GM08714 (cell line): ENCODE results near the gene CALM3.

Source experiments
- H3K4me3 ChIP-seq: fragments of 200-500 bp; sonication (Bioruptor generic); 2 replicates; pipeline ENCODE4 v1.5.1; 2014; ENCODE audit warnings: mild to moderate bottlenecking, low read length, inconsistent platforms
- ZNF274 ChIP-seq: IDR thresholded peaks from 2 replicates; pipeline ENCODE4 v1.6.1; 2012; ENCODE audit warnings: mild to moderate bottlenecking, low read depth, low read length

Gene CALM3

DNA sequence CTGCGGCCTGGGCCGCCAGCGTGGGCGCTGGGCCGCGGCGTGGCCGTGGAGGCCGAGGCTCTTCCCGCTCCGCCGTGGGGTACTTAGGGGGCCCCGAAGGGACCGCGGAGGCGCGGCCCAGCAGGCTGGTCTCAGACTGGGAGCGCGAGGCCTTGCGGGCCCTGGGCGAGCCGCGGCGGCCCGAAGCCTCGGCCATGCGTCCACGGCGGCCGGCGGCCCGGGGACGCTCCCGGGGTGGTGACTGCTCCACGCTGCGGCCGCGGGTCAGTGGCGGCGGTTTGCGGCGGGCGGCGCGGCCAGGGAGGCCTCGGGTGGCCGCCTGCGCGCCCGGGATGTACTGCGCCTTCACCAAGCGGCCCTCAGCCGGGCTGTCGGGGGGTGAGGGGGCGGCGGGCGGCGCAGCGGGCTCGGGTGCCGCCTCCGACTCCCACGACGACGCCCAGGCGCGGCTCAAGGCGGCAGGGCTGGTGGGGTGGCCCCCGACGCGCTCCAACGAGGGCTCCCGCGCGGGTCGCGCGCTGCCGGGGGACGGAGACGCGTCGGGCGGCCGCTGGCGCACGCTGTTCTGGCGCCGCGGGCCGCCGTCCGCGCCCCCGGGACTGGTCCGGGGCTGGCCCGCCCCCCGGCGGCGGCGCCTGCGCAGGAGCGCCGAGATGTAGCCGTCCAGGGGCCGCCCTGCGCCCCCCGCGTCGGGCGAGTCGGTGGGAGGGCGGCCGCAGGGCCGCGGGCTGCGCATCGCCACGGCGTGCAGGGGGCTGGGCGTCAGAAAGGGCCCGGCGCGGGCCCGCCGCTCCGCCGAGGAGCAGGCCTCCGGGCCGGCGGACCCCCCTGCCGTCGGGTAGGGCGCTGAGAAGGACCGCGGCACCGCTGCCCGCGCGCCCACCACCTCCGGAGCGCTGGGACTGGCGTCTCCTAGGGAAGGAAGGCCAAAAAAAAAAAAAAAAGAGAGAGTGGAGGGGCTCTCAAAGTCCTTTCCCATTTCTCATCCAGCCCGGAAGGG, 48.1 kb downstream of the CALM3 start:
- H3K4me3 ChIP-seq = no peak overlapping the region
- TF ChIP-seq ZNF274 = no peak

DNA sequence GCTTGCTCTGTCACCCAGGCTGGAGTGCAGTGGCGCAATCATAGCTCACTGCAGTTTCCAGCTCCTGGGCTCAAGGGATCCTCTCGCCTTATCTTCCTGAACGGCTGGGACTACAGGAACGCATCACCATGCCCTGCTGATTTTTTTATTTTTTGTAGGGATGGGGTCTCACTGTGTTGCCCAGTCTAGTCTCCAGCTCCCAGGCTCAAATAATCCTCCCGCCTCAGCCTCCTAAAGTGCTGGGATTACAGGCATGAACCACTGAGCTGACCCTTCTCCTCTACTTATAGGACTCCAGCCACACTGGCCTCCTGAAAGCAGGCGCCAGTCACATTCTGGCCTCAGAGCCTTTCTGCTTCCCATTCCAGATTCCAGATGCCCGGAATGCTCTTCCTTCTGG, 49.3 kb downstream of the CALM3 start:
- TF ChIP-seq ZNF274 = no peak
- H3K4me3 ChIP-seq = no peak overlapping the region

DNA sequence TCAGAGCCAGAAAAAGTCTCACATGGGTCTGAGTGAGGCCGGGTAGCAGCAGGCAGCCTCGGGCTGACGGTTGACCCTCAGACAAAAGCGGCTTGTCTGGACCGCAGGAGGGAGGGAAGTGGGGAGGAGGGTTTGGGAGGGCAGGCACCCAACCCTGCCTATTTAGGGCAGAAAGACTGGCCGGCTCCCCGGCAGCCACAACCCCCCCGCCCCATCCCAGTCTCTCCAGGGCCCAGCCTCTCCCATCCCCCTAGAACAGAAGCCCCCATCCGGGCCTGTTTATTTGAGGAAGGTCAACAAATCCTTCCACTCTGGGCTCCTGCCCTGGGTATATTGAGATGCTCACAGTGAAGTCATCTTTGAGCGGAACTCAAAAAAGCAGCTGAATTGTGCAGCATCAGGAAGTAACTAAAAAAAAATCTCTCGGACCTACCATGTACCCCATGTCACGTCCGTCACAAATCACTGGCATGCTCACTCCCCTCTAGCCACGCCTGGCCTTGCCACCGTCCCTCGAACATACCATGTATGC, 53.6 kb downstream of the CALM3 start:
- TF ChIP-seq ZNF274 = no peak
- no peak overlapping the region for H3K4me3 ChIP-seq

DNA sequence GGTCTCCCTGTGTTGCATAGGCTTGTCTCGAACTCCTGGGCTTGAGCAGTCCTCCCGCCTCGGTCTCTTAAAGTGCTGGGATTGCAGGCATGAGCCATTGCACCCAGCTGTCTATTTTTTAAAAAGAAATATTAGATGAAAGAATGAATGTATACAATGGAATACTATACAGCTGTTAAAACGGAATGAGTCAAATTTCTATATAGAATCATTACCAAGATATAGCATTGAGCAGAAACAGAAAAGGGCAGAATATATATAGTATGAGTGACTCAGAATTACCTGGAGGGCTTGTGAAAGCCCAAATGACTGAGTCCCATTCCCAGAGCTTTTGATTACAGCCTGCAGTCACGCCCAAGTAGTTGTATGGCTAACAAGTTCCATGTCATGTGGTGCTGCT, 55.4 kb downstream of the CALM3 start:
- H3K4me3 ChIP-seq = no peak overlapping the region
- no peak for TF ChIP-seq ZNF274

DNA sequence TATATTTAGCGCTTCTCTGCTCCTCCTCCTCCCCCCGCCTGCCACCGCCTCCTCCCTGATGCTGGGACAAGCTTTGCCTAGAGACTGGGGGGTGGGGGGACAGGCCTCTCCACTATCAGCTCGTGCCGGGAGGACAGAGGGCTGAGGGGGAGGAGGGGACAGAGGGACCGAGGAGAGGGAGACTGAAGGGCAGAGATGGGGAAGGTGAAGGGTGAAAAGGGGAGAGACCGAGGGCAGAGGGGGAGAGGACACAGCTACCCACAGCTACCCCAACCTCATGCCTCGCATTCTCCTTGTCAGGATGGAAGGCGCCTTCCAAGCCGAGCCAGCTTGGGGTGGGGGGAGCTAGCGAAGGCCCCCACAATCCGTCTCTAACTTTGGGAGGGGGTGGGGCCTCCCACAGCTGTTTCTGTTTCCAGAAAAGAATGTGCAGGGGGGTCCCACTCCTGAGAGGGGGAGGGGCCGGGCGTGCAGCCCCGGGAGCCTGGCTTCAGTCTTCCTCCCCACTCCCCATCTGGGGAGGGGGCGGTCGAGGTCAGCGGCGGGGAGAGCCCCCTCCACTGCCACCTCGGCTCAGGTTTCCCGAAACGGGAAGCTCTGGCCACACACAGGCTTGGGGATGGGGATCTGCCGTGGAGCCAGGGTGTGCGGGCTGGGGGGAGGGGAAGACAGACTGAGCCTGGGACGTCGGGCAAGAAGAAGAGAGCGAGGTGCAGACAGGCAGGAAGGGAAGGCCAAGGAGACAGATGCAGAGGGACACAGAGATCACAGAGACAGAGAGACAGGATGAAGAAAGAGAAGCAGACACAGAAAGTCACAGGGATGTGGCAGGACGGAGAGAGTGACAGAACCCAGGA, 58.2 kb downstream of the CALM3 start:
- H3K4me3 ChIP-seq = no peak overlapping the region
- no peak for TF ChIP-seq ZNF274

- no peak for TF ChIP-seq ZNF274
Measured at GRCh38 chr19:46660008-46660517, 58.9 kb downstream of the CALM3 start.

More at GRCh38 chr19:46660008-46660517, 58.9 kb downstream of the CALM3 start:
- H3K4me3 ChIP-seq = no peak overlapping the region; the same call in 1 of the 2 replicates
